Tibial nerve (tissue), 3 donors: ENCODE data around the gene ENTPD1.

Experiments used
- CTCF ChIP-seq, 5 experiments: fragments of 200-600 bp in 3 of 5; fragments of 450-650 bp in 2 of 5; sonication (generic) in 3 of 5; IDR thresholded peaks; one replicate each; pipeline ENCODE4 v1.5.1; 2016 to 2019; ENCODE audit warnings: antibody characterized with exemption in 5 of 5, mild to moderate bottlenecking in 3 of 5, moderate library complexity in 2 of 5
- POLR2A ChIP-seq, 2 donors: fragments of 450-650 bp; IDR thresholded peaks; one replicate each; pipeline ENCODE4 v1.6.1; 2017; ENCODE audit warnings: antibody characterized with exemption in 2 of 2, mild to moderate bottlenecking in 2 of 2, moderate library complexity in 2 of 2

GRCh38 chr10:95867866-95868265, 111.9 kb downstream of the ENTPD1 start:
- TF ChIP-seq CTCF (IDR thresholded peaks at IDR 0.05), result no peak
- no peak for TF ChIP-seq POLR2A (IDR thresholded peaks at IDR 0.05)
